Natural killer cell (primary cell): ENCODE data around the gene CEP104. TPM values are rescaled to one million over a fixed set of nuclear protein-coding genes. Genes with fewer than 3 reads are reported as not detected.

ENCODE experiments used
- ATAC-seq, 3 donors: fragments of 150-1000 bp in 2 of 3; fragments of 200-7000 bp in 1 of 3; cut with Tn5 transposase; 1 replicate in 1 of 3; 2 replicates in 2 of 3; pipeline ENCODE4 v1.10.0; 2021; ENCODE audit warnings: mild to moderate bottlenecking in 2 of 3, moderate library complexity in 2 of 3
- DNase-seq, 2 donors: peaks; one replicate each; pipeline versions ENCODE4 v3.0.0 to v3.0.0-alpha.2; 2013 to 2021; ENCODE audit warnings: mixed read lengths in 1 of 2
- H3K27ac ChIP-seq: one replicate; pipeline ENCODE4 v1.5.1; 2013; ENCODE audit warnings: mild to moderate bottlenecking, low read length
- H3K27me3 ChIP-seq: one replicate; pipeline ENCODE4 v1.6.1; 2013; ENCODE audit warnings: low read length; ENCODE audit not compliant: control insufficient read depth, insufficient read depth
- H3K36me3 ChIP-seq: one replicate; pipeline ENCODE4 v1.6.1; 2013; ENCODE audit warnings: low read length; ENCODE audit not compliant: control insufficient read depth, insufficient read depth
- H3K4me1 ChIP-seq: one replicate; pipeline ENCODE4 v1.6.1; 2013; ENCODE audit warnings: low read length; ENCODE audit not compliant: control insufficient read depth, insufficient read depth
- H3K4me3 ChIP-seq: one replicate; pipeline ENCODE4 v1.5.1; 2013; ENCODE audit warnings: low read length
- H3K9me3 ChIP-seq: one replicate; pipeline ENCODE4 v1.6.1; 2013; ENCODE audit warnings: low read length; ENCODE audit not compliant: control insufficient read depth, insufficient read depth
- H3K27ac Mint-ChIP-seq, 2 donors: one replicate each; pipeline ENCODE4 v1.8.0; 2022; ENCODE audit warnings: mild to moderate bottlenecking in 2 of 2, mixed read lengths in 2 of 2, moderate library complexity in 1 of 2
- H3K27me3 Mint-ChIP-seq, 2 donors: one replicate each; pipeline ENCODE4 v1.8.0; 2022; ENCODE audit warnings: low read depth in 2 of 2, mixed read lengths in 2 of 2
- H3K36me3 Mint-ChIP-seq: one replicate; pipeline ENCODE4 v1.8.0; 2022; ENCODE audit warnings: mixed read lengths
- H3K4me1 Mint-ChIP-seq, 2 donors: one replicate each; pipeline ENCODE4 v1.8.0; 2022; ENCODE audit warnings: mixed read lengths in 2 of 2
- H3K4me3 Mint-ChIP-seq: one replicate; pipeline ENCODE4 v1.8.0; 2022; ENCODE audit warnings: mild to moderate bottlenecking, moderate library complexity, mixed read lengths
- H3K9me3 Mint-ChIP-seq, 2 donors: one replicate each; pipeline ENCODE4 v1.8.0; 2022; ENCODE audit warnings: mixed read lengths in 2 of 2
- CTCF ChIP-seq: fragments of 200-600 bp; IDR thresholded peaks from one replicate; pipeline ENCODE4 v1.8.0; 2022; ENCODE audit warnings: antibody characterized with exemption
- WGBS: methylation state at CpG from one replicate; pipeline ENCODE4 v1.1.7; 2013; ENCODE audit warnings: missing lambda C conversion rate; ENCODE audit not compliant: insufficient coverage; 5-methylcytosine and 5-hydroxymethylcytosine counted together
- intact Hi-C: fragments of 100-400 bp; cut with micrococcal nuclease; formaldehyde crosslinking; loops from one replicate; pipeline ENCODE4 v1.14.2; 2022
- total RNA-seq, 4 donors: library from RNA; stranded (reverse); fragments of 120-200 nt in 1 of 4; gene quantifications; one replicate each; pipeline versions ENCODE4 v1.2.3 to v1.2.4, GENCODE V29; 2013 to 2022

Gene CEP104
- total RNA-seq, 3 donors from 2014 or later (not counting 1 experiment from before 2014, with no cell fraction given): 37.1 to 60.2 (median 51.8) TPM

DNA sequence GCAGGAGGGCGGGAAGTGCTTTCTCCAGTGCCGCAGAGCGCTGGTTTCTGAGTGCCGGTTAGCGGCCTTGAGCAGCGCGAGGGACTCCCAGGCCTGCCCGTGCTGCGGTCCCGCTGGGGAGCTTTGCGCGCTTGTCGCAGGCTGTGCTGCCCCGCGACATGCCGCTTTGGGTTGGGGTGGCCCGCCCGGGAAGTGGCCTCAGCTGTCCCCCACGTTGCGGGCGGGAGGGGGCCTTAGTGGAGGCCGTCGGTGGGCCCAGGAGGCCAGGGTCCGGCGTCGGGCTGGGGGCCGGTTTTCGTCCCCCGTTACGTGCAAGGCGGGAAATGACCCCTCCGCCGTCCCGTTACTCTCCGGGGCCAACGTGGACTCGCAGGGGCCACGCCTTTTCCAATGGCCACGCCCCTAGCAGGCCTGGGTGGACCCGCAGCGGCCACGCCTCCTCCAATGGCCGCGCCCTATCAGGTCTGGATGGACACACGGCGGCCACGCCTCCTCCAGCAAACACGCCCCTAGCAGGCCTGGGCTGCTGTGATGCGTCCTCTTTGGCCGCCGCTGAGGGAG, 44.0 kb upstream of the CEP104 start:
- DNase-seq: peak; percentile 88 to 91
- peak; percentile 43 to 67 (median 55) for ATAC-seq
- intact Hi-C loops: loop anchor here (1.0 to 5.0 kb wide), 5 partner anchors 10 to 129 kb away; partner anchors contain the start of genes CEP104, DFFB, LRRC47 and SMIM1
- H3K4me3 ChIP-seq: peak overlapping the region; percentile 83
- peaks cover 8% of the 10 kb centered on the region for H3K9me3 ChIP-seq
- under 1% methylated on average over 51 of the region's 51 CpGs for WGBS
- Mint-ChIP-seq H3K27ac (peak overlapping the region; percentile 95 to 96), H3K4me3 (peak overlapping the region; percentile 88), H3K36me3 (no peaks in the 10 kb centered on the region), H3K27me3 (no peaks in the 10 kb centered on the region), H3K9me3 (peaks cover 2 to 4% of the 10 kb centered on the region in 2 donors), H3K4me1 (peaks cover 39 to 50% of the 10 kb centered on the region in 2 donors)
- H3K36me3 ChIP-seq: no peaks in the 10 kb centered on the region
- peaks cover 47% of the 10 kb centered on the region for H3K4me1 ChIP-seq
- no peak for TF ChIP-seq CTCF
- H3K27ac ChIP-seq: peak overlapping the region; percentile 96
- H3K27me3 ChIP-seq: no peaks in the 10 kb centered on the region

- Histone ChIP-seq H3K27ac (peak within 1 kb of the TSS; percentile 96), H3K9me3 (peaks cover 8% of the 10 kb centered on the region), H3K4me3 (peak within 1 kb of the TSS; percentile 83), H3K4me1 (peaks cover 47% of the 10 kb centered on the region), H3K36me3 (peaks cover 2% of the 10 kb centered on the region), H3K27me3 (no peaks in the 10 kb centered on the region)
- under 1% methylated on average over 56 of the region's 58 CpGs for WGBS
- TF ChIP-seq CTCF: no peak
- peaks cover 41 to 52% of the 10 kb centered on the region in 2 donors for H3K4me1 Mint-ChIP-seq
- intact Hi-C loops: loop anchor here (1.0 to 5.0 kb wide), 5 partner anchors 9 to 128 kb away; partner anchors contain the start of genes CEP104, DFFB, LRRC47 and SMIM1
- peak; percentile 90 to 98 for DNase-seq
- H3K27ac Mint-ChIP-seq: peak within 1 kb of the TSS; percentile 95 to 96
- no peaks in the 10 kb centered on the region for H3K36me3 Mint-ChIP-seq
- peak within 1 kb of the TSS; percentile 88 for H3K4me3 Mint-ChIP-seq
- no peaks in the 10 kb centered on the region for H3K27me3 Mint-ChIP-seq
- peak; percentile 78 to 88 (median 80) for ATAC-seq
- peaks cover 2 to 4% of the 10 kb centered on the region in 2 donors for H3K9me3 Mint-ChIP-seq
Measured at GRCh38 chr1:3900150-3900968, 43.3 kb upstream of the CEP104 start, which contains the start of gene C1orf174. Gene C1orf174, minus strand, starts transcription at chr1:3900272. Its CDS starts 86 bp downstream, at chr1:3900186.

DNA sequence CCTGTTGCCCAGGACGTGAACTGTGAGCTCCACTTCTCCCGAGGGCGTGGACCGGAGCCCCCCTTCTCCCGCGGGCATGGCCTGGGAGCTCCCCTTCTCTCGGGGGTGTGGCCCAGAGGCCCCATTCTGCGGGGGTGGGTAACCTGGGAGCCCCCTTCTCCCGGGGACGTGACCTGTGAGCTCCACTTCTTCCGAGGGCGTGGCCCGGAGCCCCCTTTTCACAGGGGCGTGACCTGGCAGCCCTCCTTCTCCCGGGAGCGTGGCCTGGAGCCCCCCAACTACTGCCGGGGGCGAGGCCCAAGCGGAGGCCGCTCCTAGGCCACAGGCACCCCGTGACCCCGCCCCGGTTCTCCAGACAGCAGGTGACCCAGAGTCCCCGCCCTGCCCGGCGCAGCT, 42.7 kb upstream of the CEP104 start:
- H3K36me3 Mint-ChIP-seq: no peaks in the 10 kb centered on the region
- peaks cover 47% of the 10 kb centered on the region for H3K4me1 ChIP-seq
- intact Hi-C loops: loop anchor here (1.0 to 5.0 kb wide), 5 partner anchors 8 to 127 kb away; partner anchors contain the start of genes CEP104, DFFB, LRRC47 and SMIM1

More for the DNA sequence above, 42.7 kb upstream of the CEP104 start:
- Histone ChIP-seq H3K4me3 (peak overlapping the region; percentile 83), H3K27ac (peak overlapping the region; percentile 96), H3K27me3 (no peaks in the 10 kb centered on the region), H3K36me3 (peaks cover 2% of the 10 kb centered on the region), H3K9me3 (peaks cover 8% of the 10 kb centered on the region)
- Mint-ChIP-seq H3K4me1 (peaks cover 41 to 52% of the 10 kb centered on the region in 2 donors), H3K4me3 (peak overlapping the region; percentile 88), H3K27me3 (no peaks in the 10 kb centered on the region), H3K27ac (peak overlapping the region; percentile 95 to 96), H3K9me3 (peaks cover 2 to 4% of the 10 kb centered on the region in 2 donors)
- DNase-seq: peak in 1 of 2 donors; percentile 62
- WGBS: under 1% methylated on average over 26 of the region's 26 CpGs
- no peak for TF ChIP-seq CTCF
- ATAC-seq: no peak
